ENCODE measurements around the gene TMEM41A.
"Not testable (repeated sequence)": the region's sequence is repeated elsewhere in the genome, so short reads cannot be mapped to it uniquely, and the experiment has no call there.

The TMEM41A gene

GRCh38 chr3:185486394-185486793 lies 12.4 kb downstream of the TMEM41A start:
- no peak for DNase-seq

GRCh38 chr3:185484296-185484695 lies 14.5 kb downstream of the TMEM41A start:
- no peak for DNase-seq

GRCh38 chr3:185479373-185479945 lies 19.4 kb downstream of the TMEM41A start:
- no peak for DNase-seq

GRCh38 chr3:185477316-185477715 lies 21.5 kb downstream of the TMEM41A start:
- DNase-seq, result no peak

GRCh38 chr3:185474922-185475321 lies 23.9 kb downstream of the TMEM41A start:
- DNase-seq, result not testable (repeated sequence)

GRCh38 chr3:185473290-185473815 lies 25.5 kb downstream of the TMEM41A start:
- DNase-seq, result no peak

- DNase-seq, result no peak
Measured at GRCh38 chr3:185470323-185470722, 28.5 kb downstream of the TMEM41A start.

- no peak for DNase-seq
Measured at GRCh38 chr3:185469542-185469941, 29.3 kb downstream of the TMEM41A start.

GRCh38 chr3:185466123-185466522 lies 32.7 kb downstream of the TMEM41A start:
- not testable (repeated sequence) for DNase-seq

- no peak for DNase-seq
Measured at GRCh38 chr3:185465471-185465870, 33.4 kb downstream of the TMEM41A start.

GRCh38 chr3:185460719-185461350 lies 38.0 kb downstream of the TMEM41A start:
- DNase-seq, result no peak

GRCh38 chr3:185460309-185460708 lies 38.5 kb downstream of the TMEM41A start:
- DNase-seq, result no peak

GRCh38 chr3:185457376-185457775 lies 41.5 kb downstream of the TMEM41A start:
- no peak for DNase-seq

- DNase-seq, result not testable (repeated sequence)
Measured at GRCh38 chr3:185451432-185451831, 47.4 kb downstream of the TMEM41A start.

GRCh38 chr3:185448107-185448506 lies 50.7 kb downstream of the TMEM41A start:
- no peak for DNase-seq

GRCh38 chr3:185444329-185444728 lies 54.5 kb downstream of the TMEM41A start:
- DNase-seq, result no peak

GRCh38 chr3:185442031-185442430 lies 56.8 kb downstream of the TMEM41A start:
- no peak for DNase-seq

- no peak for DNase-seq
Measured at GRCh38 chr3:185439745-185440466, 58.9 kb downstream of the TMEM41A start.

Measured in GOT3 (cell line).